Activated CD4-positive, alpha-beta memory T cell treated with anti-CD3 and anti-CD28 coated beads for 36 hours (primary cell): ENCODE measurements around the gene RNF44. TPM values are rescaled to one million over a fixed set of nuclear protein-coding genes. Genes with fewer than 3 reads are reported as not detected.

Experiments used
- CTCF ChIA-PET: fragments of 350-600 bp; sonication (Branson Sonifier 250); formaldehyde crosslinking; loops from one replicate; lab custom pipeline; 2021; ENCODE audit warnings: antibody characterized with exemption, inconsistent platforms; lab: Charles Lee
- POLR2A ChIA-PET: fragments of 350-600 bp; sonication (Branson Sonifier 250); formaldehyde crosslinking; loops from one replicate; lab custom pipeline; 2021; ENCODE audit warnings: antibody characterized with exemption; lab: Charles Lee
- DNase-seq: peaks from one replicate; pipeline ENCODE4 v3.0.0-alpha.2; 2020
- H3K27ac Mint-ChIP-seq: one replicate; pipeline ENCODE4 v1.8.0; 2021; ENCODE audit warnings: mixed read lengths
- H3K27me3 Mint-ChIP-seq: one replicate; pipeline ENCODE4 v1.8.0; 2021; ENCODE audit warnings: mixed read lengths
- H3K36me3 Mint-ChIP-seq: one replicate; pipeline ENCODE4 v1.8.0; 2021; ENCODE audit warnings: mixed read lengths
- H3K4me1 Mint-ChIP-seq: one replicate; pipeline ENCODE4 v1.8.0; 2021; ENCODE audit warnings: low read depth, mixed read lengths
- H3K4me3 Mint-ChIP-seq: one replicate; pipeline ENCODE4 v1.8.0; 2021; ENCODE audit warnings: mild to moderate bottlenecking, mixed read lengths
- H3K9me3 Mint-ChIP-seq: one replicate; pipeline ENCODE4 v1.8.0; 2021; ENCODE audit warnings: mixed read lengths
- intact Hi-C: fragments of 100-400 bp; cut with micrococcal nuclease; formaldehyde crosslinking; loops from one replicate; pipeline ENCODE4 v1.15.1; 2023
- total RNA-seq, 2 experiments: library from RNA; stranded (reverse); gene quantifications; one replicate each; pipeline ENCODE4 v1.2.3, GENCODE V29; 2021

The RNF44 gene
- total RNA-seq, 2 experiments from 2014 or later: 61.9 to 68.1 TPM

- ChIA-PET CTCF (interaction anchor here (1.0 to 6.8 kb wide), 7 partner anchors 9 to 128 kb away, joined by 3 to 34 read pairs (median 3); partner anchors contain the start of gene CLTB), POLR2A (interaction anchor here (0.7 to 3.4 kb wide), 4 partner anchors 9 to 469 kb away, joined by 3 to 20 read pairs (median 3); no protein-coding TSS in a partner anchor)
- intact Hi-C loops: loop anchor here (5.0 to 10.0 kb wide), 3 partner anchors 47 to 1039 kb away; partner anchors contain the start of gene HRH2
- Mint-ChIP-seq H3K27ac (peak overlapping the region; percentile 97), H3K9me3 (no peaks in the 10 kb centered on the region), H3K4me1 (peaks cover 51% of the 10 kb centered on the region), H3K36me3 (peaks cover 18% of the 10 kb centered on the region), H3K27me3 (no peaks in the 10 kb centered on the region), H3K4me3 (peak overlapping the region; percentile 92)
- peak; percentile 66 for DNase-seq
Observed at GRCh38 chr5:176533894-176534611, 3.1 kb downstream of the RNF44 start.

- Mint-ChIP-seq H3K9me3 (no peaks in the 10 kb centered on the region), H3K36me3 (peaks cover 20% of the 10 kb centered on the region), H3K27me3 (no peaks in the 10 kb centered on the region), H3K4me1 (peaks cover 51% of the 10 kb centered on the region), H3K4me3 (peak overlapping the region; percentile 92), H3K27ac (peak overlapping the region; percentile 97)
- POLR2A ChIA-PET: interaction anchor here (0.7 to 3.4 kb wide), 4 partner anchors 10 to 469 kb away, joined by 3 to 20 read pairs (median 3); no protein-coding TSS in a partner anchor
- DNase-seq: no peak
- CTCF ChIA-PET: interaction anchor here (1.0 to 6.8 kb wide), 5 partner anchors 10 to 128 kb away, joined by 3 to 34 read pairs (median 3); partner anchors contain the start of gene CLTB
- intact Hi-C loops: loop anchor here (5.0 to 10.0 kb wide), 3 partner anchors 46 to 1039 kb away; partner anchors contain the start of gene HRH2
Observed at GRCh38 chr5:176533390-176533789, 3.8 kb downstream of the RNF44 start.

- CTCF ChIA-PET: interaction anchor here (1.1 to 6.8 kb wide), 2 partner anchors 10 to 116 kb away, joined by 4 to 34 read pairs; partner anchors contain the start of gene CLTB
- intact Hi-C loops: loop anchor here (5.0 to 10.0 kb wide), 3 partner anchors 45 to 1038 kb away; partner anchors contain the start of gene HRH2
- POLR2A ChIA-PET: interaction anchor here (2.8 to 3.4 kb wide), 2 partner anchors 10 to 11 kb away, joined by 13 to 20 read pairs; no protein-coding TSS in a partner anchor
- Mint-ChIP-seq H3K4me1 (peaks cover 49% of the 10 kb centered on the region), H3K36me3 (peaks cover 26% of the 10 kb centered on the region), H3K27me3 (no peaks in the 10 kb centered on the region), H3K9me3 (no peaks in the 10 kb centered on the region), H3K27ac (peak overlapping the region; percentile 97), H3K4me3 (peak overlapping the region; percentile 92)
- no peak for DNase-seq
Observed at GRCh38 chr5:176532795-176533194, 4.4 kb downstream of the RNF44 start.

DNA sequence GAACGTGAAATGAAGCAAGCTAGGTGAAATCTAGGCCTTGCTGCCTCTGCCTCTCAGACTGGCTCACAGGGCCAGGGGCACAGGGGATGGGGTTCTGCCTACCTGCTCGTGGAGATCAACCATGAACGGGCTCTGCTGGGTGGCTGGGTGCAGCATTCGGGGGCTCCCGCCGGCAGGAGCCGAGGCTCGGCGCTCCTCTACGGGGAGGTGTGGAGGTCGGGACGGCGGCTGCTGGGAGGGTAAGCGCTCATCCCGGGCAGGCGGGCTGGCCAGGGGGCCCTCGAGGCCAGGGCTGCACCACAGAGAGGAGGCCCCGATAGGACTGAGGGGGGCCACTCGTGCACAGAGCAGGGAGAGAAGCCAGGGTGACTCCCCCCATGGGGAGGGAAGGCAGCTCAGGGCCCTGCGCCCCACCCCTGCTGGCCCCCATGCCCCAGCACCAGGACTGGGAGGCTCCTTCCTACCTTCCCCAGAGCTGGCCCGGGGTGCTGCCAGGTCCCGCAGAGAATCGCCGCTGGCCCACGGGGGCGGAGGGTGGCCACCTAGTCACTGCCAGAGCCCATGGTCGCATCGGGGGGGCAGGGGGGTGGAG lies 5.2 kb downstream of the RNF44 start:
- peaks cover 30% of the 10 kb centered on the region for H3K36me3 Mint-ChIP-seq
- POLR2A ChIA-PET: interaction anchor here (2.8 kb wide), 1 partner anchor 11 kb away, joined by 13 read pairs; no protein-coding TSS in a partner anchor
- intact Hi-C loops: loop anchor here (5.0 to 10.0 kb wide), 3 partner anchors 45 to 1037 kb away; partner anchors contain the start of gene HRH2

DNA sequence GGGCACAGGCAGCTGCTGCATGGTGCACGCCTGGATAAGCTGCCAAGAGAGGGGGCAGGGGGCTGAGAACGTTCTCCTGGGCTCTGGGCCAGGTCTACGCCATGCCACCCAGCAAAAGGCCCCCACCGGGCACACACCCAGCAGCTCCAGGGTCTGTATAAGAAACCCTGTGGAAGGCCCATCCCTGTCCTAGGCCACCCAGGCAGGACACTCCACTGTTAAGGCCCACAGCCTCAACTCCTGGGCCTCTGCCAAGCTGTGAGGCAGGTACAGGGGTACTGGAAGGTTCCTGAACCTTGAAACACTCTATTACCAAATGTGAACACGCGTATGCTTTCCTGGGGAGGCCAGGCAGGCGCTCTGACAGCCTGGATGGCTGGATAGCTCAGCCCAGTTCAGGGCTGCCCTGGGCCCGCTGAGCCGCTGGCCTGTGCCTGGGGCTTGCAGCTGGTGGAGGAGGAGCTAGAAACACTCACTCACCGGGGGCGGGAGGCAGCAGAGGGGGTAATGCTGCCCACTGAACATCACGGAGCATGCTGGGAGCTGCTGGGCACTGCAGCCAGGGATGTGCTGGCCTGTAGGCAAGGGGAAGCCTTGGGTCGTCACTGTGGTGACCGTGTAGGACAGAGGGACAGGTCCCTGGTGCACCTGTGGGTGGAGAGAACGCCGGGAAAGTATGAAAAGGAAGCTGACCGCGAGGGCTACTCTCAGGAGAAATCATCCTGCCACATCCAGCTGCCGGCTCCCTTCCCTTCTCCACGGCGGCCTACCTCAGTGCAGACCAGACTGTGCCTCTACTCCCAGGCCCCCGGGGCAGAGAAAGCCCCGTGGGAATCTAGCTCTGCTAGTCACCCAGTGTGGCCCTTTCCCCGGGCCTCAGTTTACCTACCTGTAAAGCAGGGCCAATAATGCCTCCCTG lies 6.0 kb downstream of the RNF44 start:
- H3K27ac Mint-ChIP-seq: peak overlapping the region; percentile 67

More for the DNA sequence above, 5.2 kb downstream of the RNF44 start:
- no peaks in the 10 kb centered on the region for H3K9me3 Mint-ChIP-seq
- H3K4me3 Mint-ChIP-seq: no peak overlapping the region
- H3K4me1 Mint-ChIP-seq: peaks cover 49% of the 10 kb centered on the region
- CTCF ChIA-PET: interaction anchor here (0.9 to 6.8 kb wide), 4 partner anchors 11 to 115 kb away, joined by 3 to 34 read pairs (median 4); no protein-coding TSS in a partner anchor
- no peak for DNase-seq
- H3K27ac Mint-ChIP-seq: peak overlapping the region; percentile 67
- H3K27me3 Mint-ChIP-seq: no peaks in the 10 kb centered on the region

DNA sequence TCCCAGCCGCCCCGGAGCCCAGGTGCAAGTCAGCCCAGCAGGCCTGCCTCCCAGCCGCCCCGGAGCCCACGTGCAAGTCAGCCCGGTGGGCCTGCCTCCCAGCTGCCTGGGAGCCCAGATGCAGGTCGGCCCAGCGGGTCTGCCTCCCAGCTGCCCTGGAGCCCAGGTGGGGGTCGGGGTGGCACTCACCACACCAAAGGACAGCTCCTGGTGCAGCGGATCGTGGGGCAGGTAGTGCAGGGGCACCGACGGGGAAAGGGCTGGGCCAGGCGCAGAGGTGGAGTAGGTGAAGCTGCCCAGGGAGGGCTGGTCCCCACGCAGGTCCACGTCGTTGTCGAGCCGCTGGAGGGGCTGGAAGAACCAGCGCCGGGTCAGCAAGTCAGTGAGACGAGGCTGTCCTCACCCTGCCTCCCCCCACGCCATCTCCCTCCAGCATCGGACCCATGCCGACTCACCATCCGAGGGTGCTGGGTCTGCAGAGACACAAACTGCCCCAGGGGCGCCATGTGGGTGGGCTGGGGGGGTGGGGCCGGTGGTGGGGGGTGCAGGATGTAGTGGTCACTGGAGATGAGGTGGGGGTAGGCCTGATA lies 6.7 kb downstream of the RNF44 start:
- no peaks in the 10 kb centered on the region for H3K27me3 Mint-ChIP-seq
- DNase-seq: no peak
- POLR2A ChIA-PET: interaction anchor here (2.8 kb wide), 1 partner anchor 13 kb away, joined by 13 read pairs; no protein-coding TSS in a partner anchor
- CTCF ChIA-PET: interaction anchor here (0.5 to 6.8 kb wide), 4 partner anchors 13 to 114 kb away, joined by 3 to 34 read pairs (median 4); partner anchors contain the start of gene FAF2
- H3K4me3 Mint-ChIP-seq: peak overlapping the region; percentile 29
- peaks cover 25% of the 10 kb centered on the region for H3K36me3 Mint-ChIP-seq
- H3K9me3 Mint-ChIP-seq: no peaks in the 10 kb centered on the region
- H3K4me1 Mint-ChIP-seq: peaks cover 49% of the 10 kb centered on the region
- no peak overlapping the region for H3K27ac Mint-ChIP-seq
- intact Hi-C loops: loop anchor here (5.0 to 10.0 kb wide), 3 partner anchors 43 to 1036 kb away; partner anchors contain the start of gene HRH2

More for the DNA sequence above, 6.0 kb downstream of the RNF44 start:
- H3K27me3 Mint-ChIP-seq: no peaks in the 10 kb centered on the region
- peak overlapping the region; percentile 28 for H3K4me3 Mint-ChIP-seq
- H3K9me3 Mint-ChIP-seq: no peaks in the 10 kb centered on the region
- H3K4me1 Mint-ChIP-seq: peaks cover 49% of the 10 kb centered on the region
- ChIA-PET CTCF (interaction anchor here (0.5 to 6.8 kb wide), 6 partner anchors 12 to 114 kb away, joined by 3 to 34 read pairs (median 4); partner anchors contain the start of gene FAF2), POLR2A (interaction anchor here (2.8 kb wide), 1 partner anchor 12 kb away, joined by 13 read pairs; no protein-coding TSS in a partner anchor)
- peak; percentile 55 for DNase-seq
- H3K36me3 Mint-ChIP-seq: peaks cover 30% of the 10 kb centered on the region
- intact Hi-C loops: loop anchor here (5.0 to 10.0 kb wide), 3 partner anchors 44 to 1036 kb away; partner anchors contain the start of gene HRH2

DNA sequence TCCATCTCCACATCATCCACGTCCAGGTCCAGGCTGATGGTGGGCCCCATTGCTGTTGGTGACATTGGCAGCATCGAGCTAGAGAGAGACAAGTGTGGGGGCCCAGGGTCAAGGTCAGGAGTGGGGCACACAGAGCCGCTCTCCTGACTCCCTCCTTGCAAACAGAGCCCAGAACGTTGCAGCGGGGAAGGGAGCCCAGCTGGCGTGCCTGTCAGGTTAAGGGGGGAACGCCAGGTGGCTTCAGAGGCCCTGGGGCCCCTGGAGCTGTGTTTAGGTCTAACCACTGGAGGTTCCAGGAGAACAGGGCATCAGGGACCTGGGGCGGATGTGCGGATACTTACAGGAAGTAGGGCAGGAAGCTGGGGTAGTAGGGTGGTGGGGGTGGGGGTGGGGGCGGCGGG lies 7.5 kb downstream of the RNF44 start:
- POLR2A ChIA-PET: interaction anchor here (2.8 kb wide), 1 partner anchor 13 kb away, joined by 13 read pairs; no protein-coding TSS in a partner anchor
- peak overlapping the region; percentile 82 for H3K27ac Mint-ChIP-seq
- H3K9me3 Mint-ChIP-seq: no peaks in the 10 kb centered on the region
- peak overlapping the region; percentile 27 for H3K4me3 Mint-ChIP-seq
- CTCF ChIA-PET: interaction anchor here (6.8 kb wide), 1 partner anchor 14 kb away, joined by 34 read pairs; no protein-coding TSS in a partner anchor
- intact Hi-C loops: loop anchor here (5.0 to 10.0 kb wide), 3 partner anchors 42 to 1035 kb away; partner anchors contain the start of gene HRH2
- peaks cover 22% of the 10 kb centered on the region for H3K36me3 Mint-ChIP-seq
- DNase-seq: peak; percentile 62
- peaks cover 43% of the 10 kb centered on the region for H3K4me1 Mint-ChIP-seq
- H3K27me3 Mint-ChIP-seq: no peaks in the 10 kb centered on the region

- intact Hi-C loops: no loop called here
- Mint-ChIP-seq H3K9me3 (no peaks in the 10 kb centered on the region), H3K4me1 (peaks cover 38% of the 10 kb centered on the region), H3K27ac (peak overlapping the region; percentile 82), H3K27me3 (no peaks in the 10 kb centered on the region), H3K36me3 (peaks cover 22% of the 10 kb centered on the region), H3K4me3 (no peak overlapping the region)
- ChIA-PET CTCF (interaction anchor here (6.8 kb wide), 1 partner anchor 14 kb away, joined by 34 read pairs; no protein-coding TSS in a partner anchor), POLR2A (no interaction called here)
- DNase-seq: no peak
Observed at GRCh38 chr5:176529116-176529740, 8.0 kb downstream of the RNF44 start.

DNA sequence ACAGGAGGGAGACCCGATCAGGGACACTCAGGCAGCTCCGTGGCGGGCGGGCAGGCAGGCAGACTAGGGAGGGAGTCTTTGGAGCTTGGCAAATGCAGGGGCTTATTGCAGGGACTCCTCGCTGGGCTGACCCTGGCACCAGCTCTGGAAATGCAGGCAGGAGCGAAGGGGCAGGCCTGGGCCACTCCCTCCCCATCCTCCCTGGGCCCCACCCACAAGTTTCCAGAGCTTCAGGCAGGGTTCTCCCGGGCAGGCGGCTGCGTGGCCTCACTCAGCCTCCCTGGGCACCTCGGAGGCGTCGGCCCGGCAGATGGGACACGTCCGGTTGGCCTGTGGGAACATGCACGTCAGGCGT lies 8.5 kb downstream of the RNF44 start:
- Mint-ChIP-seq H3K27ac (peak overlapping the region; percentile 54), H3K4me1 (peaks cover 33% of the 10 kb centered on the region), H3K9me3 (no peaks in the 10 kb centered on the region), H3K27me3 (no peaks in the 10 kb centered on the region), H3K4me3 (no peak overlapping the region), H3K36me3 (peaks cover 22% of the 10 kb centered on the region)
- ChIA-PET CTCF (no interaction called here), POLR2A (no interaction called here)
- no peak for DNase-seq
- intact Hi-C loops: no loop called here

GRCh38 chr5:176528301-176528700 lies 8.9 kb downstream of the RNF44 start:
- intact Hi-C loops: no loop called here
- Mint-ChIP-seq H3K36me3 (peaks cover 22% of the 10 kb centered on the region), H3K4me3 (no peak overlapping the region), H3K9me3 (no peaks in the 10 kb centered on the region), H3K27me3 (no peaks in the 10 kb centered on the region), H3K27ac (peak overlapping the region; percentile 54), H3K4me1 (peaks cover 31% of the 10 kb centered on the region)
- CTCF ChIA-PET: no interaction called here
- no peak for DNase-seq
- POLR2A ChIA-PET: no interaction called here
